ENCODE measurements around the gene RFC5.
"Not testable (repeated sequence)": the region's sequence is repeated elsewhere in the genome, so short reads cannot be mapped to it uniquely, and the experiment has no call there.

Gene RFC5

GRCh38 chr12:118017926-118018325 is 1.4 kb downstream of the RFC5 start:
- DNase-seq = no peak

GRCh38 chr12:118020036-118020435 is 3.5 kb downstream of the RFC5 start:
- no peak for DNase-seq

GRCh38 chr12:118022097-118022727 is 5.7 kb downstream of the RFC5 start:
- not testable (repeated sequence) for DNase-seq

GRCh38 chr12:118022728-118023109 is 6.2 kb downstream of the RFC5 start:
- no peak for DNase-seq

- no peak for DNase-seq
Observed at GRCh38 chr12:118023301-118023860, 6.9 kb downstream of the RFC5 start.

- DNase-seq = no peak
Observed at GRCh38 chr12:118025168-118025567, 8.7 kb downstream of the RFC5 start.

GRCh38 chr12:118029166-118029565 is 12.7 kb downstream of the RFC5 start:
- DNase-seq = no peak

GRCh38 chr12:118032188-118032587 is 15.7 kb downstream of the RFC5 start:
- DNase-seq = no peak

- no peak for DNase-seq
Observed at GRCh38 chr12:118033323-118033722, 16.8 kb downstream of the RFC5 start.

- DNase-seq = no peak
Observed at GRCh38 chr12:118033902-118034301, 17.4 kb downstream of the RFC5 start.

GRCh38 chr12:118034429-118035189 is 18.1 kb downstream of the RFC5 start:
- DNase-seq = peak; percentile 34

- DNase-seq = peak; percentile 36
Observed at GRCh38 chr12:118035190-118036041, 18.9 kb downstream of the RFC5 start.

GRCh38 chr12:118036672-118037411 is 20.3 kb downstream of the RFC5 start:
- no peak for DNase-seq

GRCh38 chr12:118038137-118038536 is 21.6 kb downstream of the RFC5 start:
- peak; percentile 93 for DNase-seq

GRCh38 chr12:118042091-118042490 is 25.6 kb downstream of the RFC5 start:
- no peak for DNase-seq

GRCh38 chr12:118044075-118044474 is 27.6 kb downstream of the RFC5 start:
- DNase-seq = no peak

- no peak for DNase-seq
Observed at GRCh38 chr12:118044577-118044976, 28.1 kb downstream of the RFC5 start.

- DNase-seq = no peak
Observed at GRCh38 chr12:118046430-118046829, 29.9 kb downstream of the RFC5 start.

- no peak for DNase-seq
Observed at GRCh38 chr12:118050972-118051910, 34.7 kb downstream of the RFC5 start.

- no peak for DNase-seq
Observed at GRCh38 chr12:118052324-118053070, 36.0 kb downstream of the RFC5 start.
